ENCODE measurements around the gene ACACA. TPM values are rescaled to one million over a fixed set of nuclear protein-coding genes. Genes with fewer than 3 reads are reported as not detected.

ACACA gene
- total RNA-seq, 1 donor from 2014 or later: 99.9 TPM

DNA sequence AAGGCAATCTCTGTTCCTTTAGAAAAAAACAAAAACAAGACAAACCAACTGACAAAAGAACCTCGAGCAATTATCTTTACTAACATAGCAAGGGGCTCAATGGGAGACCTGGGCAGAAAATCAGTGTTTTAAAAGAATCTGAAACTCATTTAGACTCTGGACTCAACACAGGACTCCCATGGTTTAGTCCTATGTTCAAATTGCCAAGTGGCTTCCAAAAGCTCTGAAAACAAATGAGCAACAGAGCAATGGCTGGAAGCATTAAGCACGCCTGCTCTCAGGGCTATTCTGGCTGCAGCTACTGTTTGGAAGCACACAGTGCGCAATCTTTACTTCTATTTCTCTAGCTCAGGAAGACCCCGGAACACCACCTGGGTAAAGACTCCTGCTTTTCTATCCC lies 295.9 kb downstream of the ACACA start:
- DNase-seq (ENCODE audit: low spot score in 2 of 2) (no peak), FAIRE-seq (no peak)

DNA sequence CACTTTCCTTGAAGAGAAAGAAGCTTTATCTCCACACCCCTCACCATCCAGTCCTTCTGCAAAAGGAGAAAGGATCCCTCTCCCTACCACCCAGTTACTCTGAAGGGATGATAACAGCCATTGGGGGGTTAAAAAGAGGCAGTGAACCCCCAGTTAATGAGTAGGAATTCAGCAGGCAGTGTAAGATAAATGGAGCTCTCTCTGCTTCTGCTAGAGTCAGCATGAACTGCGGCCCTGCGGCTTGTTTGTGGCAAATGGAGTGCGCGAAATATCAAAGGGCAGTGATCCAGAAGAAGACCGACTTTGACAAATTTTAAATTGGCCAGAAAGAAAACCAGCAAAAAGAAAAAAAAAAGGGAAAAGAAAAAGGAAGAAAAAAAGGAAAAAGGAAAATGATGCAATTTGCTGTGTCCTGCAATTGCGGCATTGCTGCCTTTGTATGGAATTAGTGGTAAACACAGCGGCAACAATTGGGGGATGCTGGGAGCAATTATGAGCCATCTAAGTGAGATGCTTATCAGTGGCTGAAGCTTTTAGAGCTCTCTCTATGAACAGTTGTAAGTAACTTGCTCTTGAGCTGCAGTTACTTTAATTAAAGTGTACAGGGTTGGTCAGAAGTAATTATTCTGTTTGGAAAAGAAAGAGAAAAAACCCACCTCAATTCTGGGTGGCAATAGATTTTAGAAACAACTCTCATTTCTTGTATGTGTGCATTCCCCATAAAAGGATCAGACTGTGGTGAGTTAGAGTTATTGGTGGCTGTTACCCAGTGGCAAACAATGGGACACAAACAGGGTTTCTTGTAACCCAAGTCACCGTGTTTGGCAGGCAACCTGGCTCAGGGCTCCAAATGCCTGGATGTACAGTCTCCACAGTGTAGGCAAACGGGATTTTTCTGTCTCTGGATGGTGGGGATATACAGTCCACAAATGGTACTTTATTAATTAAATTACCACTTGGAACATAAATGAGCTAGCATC lies 296.6 kb downstream of the ACACA start:
- FAIRE-seq (no peak), DNase-seq (ENCODE audit: low spot score in 2 of 2) (no peak)

DNA sequence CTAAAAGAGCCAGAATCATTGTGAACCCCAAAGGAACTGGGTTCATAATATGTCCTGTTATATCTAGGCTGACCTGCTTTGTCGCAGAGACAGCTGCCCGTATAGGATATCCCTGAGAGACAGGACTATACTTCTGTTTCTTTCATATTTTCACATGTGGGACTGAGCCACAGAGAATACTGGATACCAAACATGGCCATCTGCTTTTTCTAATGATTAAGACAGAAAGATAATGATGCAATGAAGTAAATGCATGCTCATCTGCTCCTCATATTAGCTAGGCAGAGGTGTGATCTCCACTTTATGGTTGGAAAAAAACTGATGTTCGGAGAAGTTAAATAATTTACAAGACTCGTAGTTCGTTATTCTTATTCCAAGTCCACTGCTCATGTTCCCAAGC lies 297.5 kb downstream of the ACACA start:
- FAIRE-seq (no peak), DNase-seq (ENCODE audit: low spot score in 2 of 2) (no peak)

DNA sequence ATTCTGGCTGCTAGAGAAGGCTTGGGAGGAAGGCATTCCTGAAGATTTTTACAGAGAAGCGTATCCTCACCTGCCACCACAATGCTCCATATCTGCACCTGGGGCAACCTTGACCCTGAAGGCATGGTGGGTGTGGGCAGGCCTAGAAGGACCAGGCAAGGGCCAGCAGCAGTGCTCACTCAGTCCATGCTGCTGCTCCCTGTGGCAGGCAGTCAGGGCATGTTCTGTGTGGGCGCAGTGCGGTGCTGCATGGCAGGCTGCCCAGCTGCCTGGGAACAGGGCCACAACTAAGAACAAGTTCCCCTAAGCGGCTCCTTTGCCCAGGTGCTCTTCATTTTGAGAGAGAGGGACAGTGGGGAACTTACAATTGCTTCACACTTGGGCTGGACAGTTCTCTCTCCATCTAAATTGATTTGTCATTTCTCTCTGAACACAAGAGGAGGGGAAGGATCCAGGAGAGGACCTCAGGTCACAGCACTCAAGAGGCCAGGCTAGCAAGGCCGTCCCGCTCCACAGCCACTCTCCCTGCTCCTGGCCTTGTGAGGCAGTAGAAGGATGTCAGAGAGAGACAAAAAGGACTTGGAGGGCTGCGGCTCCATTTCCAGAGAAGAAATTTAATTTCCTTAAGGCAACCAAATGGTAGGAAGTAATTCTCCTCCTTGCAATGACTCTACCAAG lies 299.1 kb downstream of the ACACA start:
- DNase-seq (ENCODE audit: low spot score in 2 of 2): peak in 1 of 2 donors; percentile 53
- no peak for FAIRE-seq

DNA sequence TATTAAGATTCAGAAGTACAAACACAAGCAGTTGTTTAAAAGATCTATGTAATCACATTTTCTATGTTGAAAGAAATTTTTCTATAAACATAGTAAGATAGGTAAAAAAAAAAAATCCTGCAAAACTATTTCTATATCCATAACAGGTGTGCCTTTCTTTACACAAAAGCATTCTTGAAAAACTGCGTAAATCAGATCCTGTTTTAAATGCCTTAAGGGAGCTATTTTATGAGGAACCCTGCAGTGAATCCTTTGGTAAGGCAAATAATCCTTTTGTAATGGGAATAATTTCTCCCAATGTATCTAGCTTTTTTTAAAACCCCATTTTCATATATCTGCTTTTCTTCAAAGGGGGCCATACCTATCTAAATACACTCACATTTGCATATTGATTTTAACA lies 300.6 kb downstream of the ACACA start:
- FAIRE-seq: no peak
- DNase-seq (ENCODE audit: low spot score in 2 of 2): no peak

DNA sequence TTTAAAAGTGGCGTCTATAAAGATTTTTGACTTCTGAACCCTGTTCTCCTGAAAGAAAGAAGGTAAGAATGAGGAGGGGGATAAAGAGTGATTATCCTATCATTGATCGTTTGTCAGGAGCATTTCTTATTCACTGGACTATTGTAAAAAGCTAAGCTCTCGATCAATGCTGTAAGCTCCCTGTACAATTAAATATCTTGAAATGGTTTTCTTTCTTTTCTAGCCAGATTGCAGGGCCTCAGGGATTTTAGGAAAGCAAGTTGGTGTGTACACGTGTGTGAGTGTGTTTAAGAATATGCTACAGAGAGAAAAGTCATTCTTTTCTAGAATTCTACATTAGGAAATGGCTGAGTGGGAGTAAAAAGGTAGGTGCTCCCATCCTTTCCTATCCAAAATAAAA lies 303.4 kb downstream of the ACACA start:
- no peak for DNase-seq (ENCODE audit: low spot score in 2 of 2)
- FAIRE-seq: no peak

DNA sequence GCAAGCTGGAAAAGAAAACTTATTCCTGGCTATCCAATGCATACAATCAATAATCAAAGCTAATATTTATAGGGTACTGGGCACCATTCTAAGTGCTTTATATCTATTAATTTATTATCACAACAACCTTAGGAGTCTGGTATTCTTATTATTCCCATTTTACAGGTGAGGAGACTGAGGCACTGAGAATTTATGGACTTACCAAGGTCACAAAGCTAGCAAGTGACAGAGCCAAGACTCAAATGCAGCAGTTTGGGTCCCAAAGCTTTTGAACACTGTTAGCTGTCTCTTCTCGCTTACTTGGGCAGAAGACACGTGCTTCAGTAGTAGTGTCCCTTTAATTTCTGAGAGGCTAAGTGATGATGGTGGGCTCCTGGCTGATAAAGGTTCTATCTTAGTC lies 305.3 kb downstream of the ACACA start:
- no peak for DNase-seq (ENCODE audit: low spot score in 2 of 2)

DNA sequence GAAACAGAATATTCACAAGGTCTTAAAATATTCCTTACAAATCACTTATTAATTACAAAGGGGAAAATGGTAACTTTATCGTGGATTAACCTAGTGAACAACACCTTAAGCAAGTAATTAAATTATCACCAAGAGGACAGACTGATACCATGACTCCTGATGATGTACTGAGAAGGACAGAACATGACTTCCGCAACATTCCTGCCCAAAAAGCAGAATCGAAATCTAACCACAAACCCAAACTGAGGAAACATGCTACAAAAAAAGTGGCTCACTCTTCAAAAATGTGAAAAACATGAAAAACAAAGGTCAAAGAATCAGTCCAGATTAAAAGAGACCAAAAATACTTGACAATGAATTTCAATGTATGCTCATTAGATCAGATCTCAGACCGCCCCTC lies 306.4 kb downstream of the ACACA start:
- FAIRE-seq (no peak), DNase-seq (ENCODE audit: low spot score in 2 of 2) (no peak)

More for the DNA sequence above, 305.3 kb downstream of the ACACA start:
- FAIRE-seq: no peak

DNA sequence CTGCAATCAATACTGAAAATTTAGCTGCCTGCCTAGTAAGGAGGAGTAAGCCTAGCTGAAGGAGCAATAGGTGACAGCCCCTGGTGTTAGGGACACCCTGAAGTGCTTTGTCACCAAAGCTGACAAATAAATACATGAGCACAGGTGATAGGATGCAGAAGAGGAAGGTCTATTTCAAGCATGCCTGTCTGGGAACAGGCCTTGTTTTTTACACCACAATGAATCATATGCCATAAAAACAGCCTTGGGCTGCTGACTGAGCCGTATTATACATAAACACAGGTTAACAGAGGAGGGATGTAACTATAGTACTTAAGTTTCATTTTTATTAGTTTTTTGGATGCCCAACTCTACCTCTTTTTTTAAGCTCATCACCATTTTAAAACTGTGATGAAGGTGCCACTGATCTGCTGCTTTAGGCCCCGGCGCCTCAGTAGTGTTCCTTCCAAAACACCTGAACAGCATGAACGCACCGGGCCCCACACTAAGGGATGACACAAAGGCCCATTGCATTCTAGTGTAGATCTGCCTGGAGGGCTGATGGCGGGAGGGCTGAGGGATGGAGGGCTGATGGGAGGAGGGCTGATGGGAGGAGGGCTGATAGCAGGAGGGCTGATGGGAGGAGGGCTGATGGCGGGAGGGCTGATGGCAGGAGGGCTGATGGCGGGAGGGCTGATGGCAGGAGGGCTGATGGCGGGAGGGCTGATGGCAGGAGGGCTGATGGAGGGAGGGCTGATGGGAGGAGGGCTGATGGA lies 307.5 kb downstream of the ACACA start:
- FAIRE-seq (no peak), DNase-seq (ENCODE audit: low spot score in 2 of 2) (no peak)

DNA sequence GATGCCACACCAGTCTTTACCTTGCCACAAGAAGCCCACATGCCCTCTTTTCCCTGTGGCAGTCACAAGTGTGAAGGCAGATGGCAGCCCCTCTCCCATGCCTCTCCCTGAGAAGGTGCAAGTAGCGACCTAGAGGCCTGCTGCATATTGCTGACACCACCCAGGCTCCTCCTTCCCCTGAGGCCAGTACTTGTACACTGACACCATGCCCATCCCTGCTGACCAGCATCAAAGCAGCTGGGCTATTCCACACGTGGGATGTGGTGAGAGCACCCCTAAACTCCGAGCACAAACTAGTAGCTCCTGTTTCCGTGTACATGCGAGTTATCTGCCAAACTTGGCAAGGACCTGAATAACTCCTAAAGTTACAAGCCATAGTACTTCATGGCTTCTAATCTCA lies 308.5 kb downstream of the ACACA start:
- no peak for DNase-seq (ENCODE audit: low spot score in 2 of 2)
- no peak for FAIRE-seq

DNA sequence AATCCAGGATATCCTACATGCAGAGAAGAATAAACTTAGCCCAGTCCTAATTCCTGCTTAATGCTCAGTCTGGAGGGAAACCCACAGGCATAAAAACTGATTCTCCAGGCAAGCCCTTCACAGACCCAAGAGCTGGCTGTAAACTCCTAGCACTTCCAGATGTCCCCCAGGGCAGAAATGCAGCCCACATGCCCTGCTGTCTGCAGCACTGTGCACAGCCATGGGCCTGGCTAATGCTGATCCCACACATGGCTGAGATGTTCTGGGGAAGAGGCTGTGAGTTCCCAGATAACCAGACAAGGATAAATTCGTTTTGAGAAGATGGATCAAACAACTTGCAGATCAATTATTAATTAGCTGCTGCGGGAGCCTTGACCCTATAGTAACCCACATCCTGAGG lies 309.5 kb downstream of the ACACA start:
- FAIRE-seq: no peak
- DNase-seq (ENCODE audit: low spot score in 2 of 2): no peak

DNA sequence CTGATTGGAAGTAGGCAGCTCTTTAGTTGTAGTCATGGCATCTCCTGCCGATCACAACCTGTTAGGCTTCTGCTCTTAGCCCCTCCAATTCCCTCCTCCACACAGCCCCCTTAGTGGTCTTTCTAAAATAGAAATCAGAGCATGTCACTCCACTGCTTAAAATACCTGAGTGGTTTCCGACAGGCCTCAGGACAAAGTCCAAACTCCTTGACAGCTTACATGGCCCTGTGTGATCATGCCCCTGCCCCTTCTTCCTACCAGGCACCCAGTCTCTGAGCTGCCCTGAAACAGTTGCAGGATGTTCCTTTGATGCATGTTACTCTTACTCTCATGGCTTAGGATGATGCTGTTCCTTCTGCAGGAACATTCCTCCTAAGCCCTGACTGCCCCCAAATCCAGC lies 310.6 kb downstream of the ACACA start:
- DNase-seq (ENCODE audit: low spot score in 2 of 2): no peak
- no peak for FAIRE-seq

DNA sequence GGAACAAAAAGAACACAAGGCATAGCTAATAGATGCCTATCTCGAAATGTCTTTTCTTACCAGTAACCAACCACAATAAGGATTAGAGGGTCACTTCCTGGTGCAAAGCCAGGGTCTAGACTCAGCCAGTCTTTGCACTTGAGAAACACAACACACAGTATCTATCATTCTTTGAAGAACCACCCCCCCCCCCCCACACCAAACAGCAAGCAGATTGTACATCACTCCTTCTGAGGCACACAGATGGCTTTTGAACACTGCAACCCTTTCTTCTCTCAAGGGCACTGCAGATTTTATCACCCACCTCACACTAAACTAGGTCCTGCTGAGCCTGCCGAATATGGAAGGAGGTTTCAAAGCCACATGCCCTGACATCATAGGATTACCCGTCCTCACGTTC lies 312.2 kb downstream of the ACACA start:
- DNase-seq (ENCODE audit: low spot score in 2 of 2): no peak

DNA sequence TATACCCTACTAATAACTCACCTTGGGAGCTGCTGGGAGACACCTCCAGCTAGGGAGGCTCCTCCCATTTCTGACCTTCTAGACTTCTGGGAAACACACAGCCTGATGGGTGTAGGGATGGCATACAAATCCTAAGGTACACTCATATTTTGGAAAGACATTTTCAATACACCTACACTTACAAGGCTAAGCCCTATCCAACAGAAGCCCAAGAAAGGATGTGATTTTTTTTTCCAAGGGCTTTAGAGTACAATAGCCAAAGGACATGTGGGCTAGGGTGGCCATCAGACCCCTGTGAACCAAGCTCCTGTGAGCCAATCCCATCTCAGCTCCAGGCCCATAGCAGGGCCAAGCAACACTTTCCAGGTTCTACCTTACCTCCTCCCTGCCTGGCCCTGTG lies 313.9 kb downstream of the ACACA start:
- DNase-seq (ENCODE audit: low spot score in 2 of 2): no peak
- FAIRE-seq: no peak

More for the DNA sequence above, 312.2 kb downstream of the ACACA start:
- no peak for FAIRE-seq

DNA sequence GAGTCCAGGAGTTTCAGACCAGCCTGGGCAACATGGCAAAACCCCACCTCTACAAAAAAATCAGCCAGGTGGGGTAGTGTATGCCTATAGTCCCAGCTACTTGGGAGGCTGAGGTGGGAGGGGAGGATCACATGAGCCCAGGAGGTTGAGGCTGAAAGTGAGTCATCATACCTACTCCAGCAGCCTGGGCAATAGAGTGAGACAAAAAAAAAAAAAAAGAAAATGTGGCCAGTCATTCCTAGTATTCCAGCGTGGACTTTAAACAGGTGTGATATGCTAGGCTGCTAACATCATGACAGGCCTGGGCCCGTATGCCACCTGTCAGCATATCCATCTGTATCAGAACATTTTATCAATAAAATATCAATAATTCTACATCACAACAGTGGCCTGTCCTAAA lies 314.6 kb downstream of the ACACA start:
- no peak for DNase-seq (ENCODE audit: low spot score in 2 of 2)
- FAIRE-seq: no peak

DNA sequence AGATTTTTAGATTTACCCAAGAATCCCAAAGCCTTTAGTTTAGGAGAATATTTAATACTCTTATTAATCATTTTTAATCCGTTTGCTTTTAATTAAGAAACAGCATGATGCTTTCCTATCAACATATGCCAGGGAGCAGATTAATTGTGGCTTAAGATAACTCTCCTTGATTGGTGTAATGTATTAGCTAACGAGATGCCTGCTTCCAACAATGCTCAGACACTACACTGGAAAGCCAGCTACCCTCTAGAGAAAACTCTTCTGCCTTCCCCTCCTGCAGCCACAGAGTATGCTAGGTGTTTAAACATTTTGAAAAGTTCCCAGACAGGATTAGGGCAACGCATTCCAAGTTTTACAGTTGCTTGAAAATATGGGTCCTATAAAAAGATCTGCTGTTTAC lies 315.7 kb downstream of the ACACA start:
- DNase-seq (ENCODE audit: low spot score in 2 of 2): no peak
- no peak for FAIRE-seq

DNA sequence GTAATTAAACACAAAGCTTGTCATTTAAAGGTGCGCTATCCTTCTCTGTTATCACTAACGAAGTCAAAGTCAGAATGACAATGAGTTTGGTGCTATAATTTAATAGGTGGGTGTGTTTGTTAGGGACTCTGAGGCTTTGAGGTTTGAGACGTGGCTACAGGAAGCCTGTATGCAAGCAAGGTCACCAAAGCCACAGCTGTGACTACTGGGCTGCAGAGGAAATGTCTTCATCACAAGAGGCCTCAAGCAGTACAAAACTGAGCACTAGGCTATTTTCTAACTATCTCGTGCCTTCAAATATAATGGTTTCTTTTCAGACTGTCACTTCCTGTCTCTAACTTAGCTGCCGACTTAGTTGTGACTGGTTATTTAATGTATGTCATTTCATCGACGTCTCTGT lies 316.7 kb downstream of the ACACA start:
- FAIRE-seq: no peak
- no peak for DNase-seq (ENCODE audit: low spot score in 2 of 2)

DNA sequence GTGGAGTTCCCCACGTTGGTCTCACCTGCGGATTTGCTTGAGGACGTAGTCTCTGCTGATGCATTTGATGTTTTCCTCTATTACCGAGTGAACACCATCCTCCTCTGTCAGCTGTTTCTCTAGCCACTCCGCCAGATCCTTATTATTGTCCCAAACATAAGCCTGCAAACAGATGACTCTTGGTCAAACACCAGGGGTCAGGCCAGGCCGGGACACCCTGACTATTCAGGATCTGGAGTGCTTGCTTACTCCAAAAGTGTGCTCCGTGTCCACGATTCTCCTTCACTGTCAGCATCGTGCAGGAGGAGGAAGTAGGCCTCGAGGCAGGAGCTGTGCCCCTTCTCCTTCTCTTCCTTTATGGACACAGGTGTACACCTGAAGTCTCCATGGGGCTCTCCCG lies 317.7 kb downstream of the ACACA start:
- FAIRE-seq: no peak
- DNase-seq (ENCODE audit: low spot score in 2 of 2): no peak

DNA sequence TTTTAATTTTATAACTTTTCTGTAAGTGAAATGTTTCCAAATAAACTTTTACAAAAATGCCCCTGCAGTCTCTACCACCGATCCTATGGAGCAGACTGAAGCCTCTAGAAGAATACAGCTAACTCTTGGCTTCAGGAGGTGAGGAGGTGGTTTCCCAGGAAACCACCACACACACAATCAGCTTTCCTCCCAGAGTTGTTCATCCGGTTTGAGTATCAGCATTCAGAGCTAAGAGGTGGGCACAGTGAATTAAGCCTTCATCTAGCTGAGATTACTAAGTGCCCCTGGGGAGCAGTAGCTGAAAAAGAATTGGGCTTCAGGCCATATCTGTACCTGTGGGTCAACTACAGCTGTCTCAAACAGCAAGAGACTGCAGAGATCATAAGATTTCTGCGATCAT lies 318.2 kb downstream of the ACACA start:
- no peak for FAIRE-seq
- no peak for DNase-seq (ENCODE audit: low spot score in 2 of 2)

DNA sequence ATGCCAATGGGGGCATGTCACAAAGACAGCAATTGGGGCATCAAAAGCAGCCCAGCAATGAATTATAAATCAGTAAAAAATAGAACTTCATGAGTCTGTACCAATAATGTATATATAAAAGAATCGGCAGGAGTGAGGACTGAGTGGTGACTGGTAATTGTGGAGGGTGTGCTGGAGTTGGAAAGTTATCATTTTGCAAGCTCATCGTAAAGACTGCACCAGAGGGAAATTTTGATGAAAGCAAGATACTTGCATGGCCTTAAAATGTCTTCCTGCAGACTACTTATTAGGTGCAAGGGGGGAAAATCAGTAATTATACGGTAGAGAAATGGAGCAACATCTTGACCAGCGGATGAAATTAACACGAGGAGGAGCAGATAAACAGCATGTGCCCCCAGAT lies 319.0 kb downstream of the ACACA start:
- FAIRE-seq (no peak), DNase-seq (ENCODE audit: low spot score in 2 of 2) (no peak)

DNA sequence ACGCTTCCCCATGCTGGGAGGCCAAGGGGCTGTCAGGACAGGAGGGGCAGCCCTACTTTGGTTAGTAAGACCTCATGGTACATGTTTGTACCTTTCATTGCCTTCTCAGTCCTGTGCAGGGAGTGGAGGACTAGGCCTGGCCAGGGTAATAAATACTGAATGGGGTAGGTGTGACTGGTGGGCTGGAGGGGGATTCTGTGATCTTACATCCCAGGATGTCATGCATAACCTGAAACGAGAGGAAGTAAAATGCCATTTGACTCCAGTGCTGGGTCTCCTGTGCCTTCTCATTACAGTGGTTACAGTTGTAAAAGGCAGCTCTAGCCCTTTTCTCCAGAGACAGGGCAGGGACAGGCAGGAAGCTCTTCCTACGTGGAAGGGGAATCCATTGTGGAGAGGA lies 319.7 kb downstream of the ACACA start:
- FAIRE-seq: no peak
- DNase-seq (ENCODE audit: low spot score in 2 of 2): no peak

Data from frontal cortex (tissue), 4 donors.